A673 (cell line): ENCODE results near the gene LRRC4.

Experiments used
- EZH2 ChIP-seq: fragments of 200-600 bp; sonication (generic); IDR thresholded peaks from 2 replicates; pipeline ENCODE4 v1.6.1; 2017; ENCODE audit warnings: borderline replicate concordance, low read depth, mild to moderate bottlenecking, mixed read lengths, antibody characterized with exemption, low read length; ENCODE audit not compliant: poor library complexity, severe bottlenecking
- TF ChIP-seq, protein P1 (sequence below): fragments of 300-800, 200-600 bp; sonication (generic); conservative IDR thresholded peaks from 2 replicates; pipeline ENCODE4 v1.5.1; 2017; ENCODE audit warnings: low read depth, mild to moderate bottlenecking, antibody characterized with exemption, low read length, moderate library complexity, mixed read lengths

DNA sequence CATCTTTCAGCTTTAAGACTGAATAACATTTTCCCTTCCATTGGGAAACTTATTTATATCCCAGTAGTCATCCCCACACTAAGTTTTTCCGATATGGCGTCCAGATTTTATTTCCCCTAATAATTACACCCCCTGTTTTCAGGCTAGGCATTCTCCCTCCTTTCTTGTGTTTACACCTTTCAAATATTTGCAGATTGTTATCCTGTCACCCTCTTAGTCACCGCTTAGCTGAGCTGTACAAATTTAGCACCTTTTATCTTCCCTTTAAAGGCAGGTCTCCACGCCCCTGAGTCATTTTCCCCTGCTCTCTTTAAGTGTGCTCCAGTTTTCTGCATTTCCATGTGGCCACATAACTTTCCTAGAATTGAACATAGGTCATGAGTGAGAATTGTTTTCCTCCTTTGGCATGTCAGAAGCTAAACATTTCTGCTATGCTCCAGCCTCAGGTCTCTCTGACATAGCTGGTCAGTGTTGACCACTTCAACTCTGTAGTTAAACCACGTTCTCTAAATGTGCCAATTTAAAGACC, 47.4 kb downstream of the LRRC4 start:
- TF ChIP-seq, protein P1, sequence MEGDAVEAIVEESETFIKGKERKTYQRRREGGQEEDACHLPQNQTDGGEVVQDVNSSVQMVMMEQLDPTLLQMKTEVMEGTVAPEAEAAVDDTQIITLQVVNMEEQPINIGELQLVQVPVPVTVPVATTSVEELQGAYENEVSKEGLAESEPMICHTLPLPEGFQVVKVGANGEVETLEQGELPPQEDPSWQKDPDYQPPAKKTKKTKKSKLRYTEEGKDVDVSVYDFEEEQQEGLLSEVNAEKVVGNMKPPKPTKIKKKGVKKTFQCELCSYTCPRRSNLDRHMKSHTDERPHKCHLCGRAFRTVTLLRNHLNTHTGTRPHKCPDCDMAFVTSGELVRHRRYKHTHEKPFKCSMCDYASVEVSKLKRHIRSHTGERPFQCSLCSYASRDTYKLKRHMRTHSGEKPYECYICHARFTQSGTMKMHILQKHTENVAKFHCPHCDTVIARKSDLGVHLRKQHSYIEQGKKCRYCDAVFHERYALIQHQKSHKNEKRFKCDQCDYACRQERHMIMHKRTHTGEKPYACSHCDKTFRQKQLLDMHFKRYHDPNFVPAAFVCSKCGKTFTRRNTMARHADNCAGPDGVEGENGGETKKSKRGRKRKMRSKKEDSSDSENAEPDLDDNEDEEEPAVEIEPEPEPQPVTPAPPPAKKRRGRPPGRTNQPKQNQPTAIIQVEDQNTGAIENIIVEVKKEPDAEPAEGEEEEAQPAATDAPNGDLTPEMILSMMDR: no peak
- TF ChIP-seq EZH2: no peak
